Right lobe of liver (tissue), 6 donors: Measurements from ENCODE around the gene TECPR1. TPM values are rescaled to one million over a fixed set of nuclear protein-coding genes. Genes with fewer than 3 reads are reported as not detected.

ENCODE experiments used
- ATAC-seq, 4 donors: fragments of 200-7000 bp; cut with Tn5 transposase; one replicate each; pipeline ENCODE4 v1.9.1; 2020; ENCODE audit warnings: mild to moderate bottlenecking in 4 of 4, moderate library complexity in 4 of 4
- DNase-seq, 3 donors: peaks; one replicate each; pipeline ENCODE4 v3.0.0-alpha.2; 2020
- H3K27ac ChIP-seq, 3 donors: fragments of 200-600 bp; one replicate each; pipeline ENCODE4 v1.8.0; 2022
- H3K27me3 ChIP-seq, 2 donors: fragments of 200-600 bp; one replicate each; pipeline ENCODE4 v1.8.0; 2022
- H3K36me3 ChIP-seq, 4 donors: fragments of 200-600 bp; sonication (generic) in 1 of 4; one replicate each; pipeline versions ENCODE4 v1.5.1 to v1.8.0; 2017 to 2022; ENCODE audit warnings: control low read depth in 1 of 4
- H3K4me1 ChIP-seq, 4 donors: fragments of 200-600 bp; sonication (generic) in 1 of 4; one replicate each; pipeline versions ENCODE4 v1.5.1 to v1.8.0; 2017 to 2022; ENCODE audit warnings: control low read depth in 1 of 4
- H3K4me3 ChIP-seq, 3 donors: fragments of 200-600 bp; one replicate each; pipeline ENCODE4 v1.8.0; 2022
- H3K9me3 ChIP-seq, 4 donors: fragments of 200-600 bp; sonication (generic) in 1 of 4; one replicate each; pipeline versions ENCODE4 v1.5.1 to v1.8.0; 2017 to 2022; ENCODE audit warnings: control low read depth in 1 of 4
- POLR2A ChIP-seq: fragments of 450-650 bp; IDR thresholded peaks from one replicate; pipeline ENCODE4 v1.6.1; 2017; ENCODE audit warnings: antibody characterized with exemption, mild to moderate bottlenecking
- WGBS: methylation state at CpG from one replicate; pipeline ENCODE4 v1.1.6; 2018; ENCODE audit warnings: low coverage, low lambda C conversion rate; ENCODE audit not compliant: insufficient coverage; ENCODE audit errors: missing lambda C conversion rate; 5-methylcytosine and 5-hydroxymethylcytosine counted together
- intact Hi-C, 2 donors: fragments of 100-400 bp; cut with DNase I; formaldehyde crosslinking; loops; one replicate each; pipeline versions ENCODE4 v1.11.2 to v1.14.1; 2022
- total RNA-seq, 6 experiments: library from RNA; depleted of rRNA in 2 of 6; stranded (reverse); fragments of >200 nt in 2 of 6; fragmentation: NEBNext Ultra II Directional in 3 of 6; extraction: Animal tissue kit (Norgen Biotek cat#: 25700) in 3 of 6; gene quantifications; one replicate each; pipeline versions ENCODE4 v1.1.0 to v1.2.4, GENCODE V29; 2016 to 2023
- TF ChIP-seq, protein P1 (sequence below), 4 donors: fragments of 200-600 bp in 3 of 4; fragments of 450-650 bp in 1 of 4; IDR thresholded peaks; one replicate each; pipeline versions ENCODE4 v1.5.1 to v1.8.0; 2016 to 2022; ENCODE audit warnings: antibody characterized with exemption in 4 of 4, mild to moderate bottlenecking in 2 of 4
- donor health status: DM: no; HTN: yes; CAD: no.
- donor health status: DM: no; HTN: no; CAD: no.
- donor health status: DM: no; HTN: no; CAD: no.
- donor health status: DM: no; HTN: yes; CAD: no.
- donor health status: DM: no; HTN: yes; CAD: no.

The TECPR1 gene
- total RNA-seq, 6 experiments from 2014 or later, result 9.4 to 14.9 (median 12.4) TPM

DNA sequence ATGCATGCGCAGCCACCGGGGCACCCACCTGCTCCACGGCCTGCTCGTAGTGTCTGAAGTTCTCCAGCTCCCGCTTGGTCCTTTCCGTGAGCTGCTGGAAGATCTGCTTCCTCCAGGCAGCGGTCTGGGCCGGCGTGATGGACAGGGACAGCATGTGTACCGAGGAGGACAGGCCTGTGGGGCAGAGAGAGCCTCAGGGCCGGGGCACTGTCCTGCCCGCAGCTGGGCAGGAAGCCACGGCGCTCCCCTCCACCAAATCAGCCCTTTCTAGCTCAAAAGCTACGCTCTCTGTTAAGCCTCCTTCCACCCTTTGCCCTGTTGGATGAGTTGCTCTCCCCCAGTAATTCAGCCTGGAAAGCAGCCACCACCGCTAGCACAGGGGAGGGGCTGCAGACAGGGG lies 19.2 kb downstream of the TECPR1 start:
- no peaks in the 10 kb centered on the region for H3K9me3 ChIP-seq
- no peaks in the 10 kb centered on the region for H3K27me3 ChIP-seq
- intact Hi-C loops, result no loop called here
- no peak overlapping the region for H3K4me3 ChIP-seq
- WGBS, result 90% methylated on average over 14 of the region's 16 CpGs
- TF ChIP-seq, protein P1, sequence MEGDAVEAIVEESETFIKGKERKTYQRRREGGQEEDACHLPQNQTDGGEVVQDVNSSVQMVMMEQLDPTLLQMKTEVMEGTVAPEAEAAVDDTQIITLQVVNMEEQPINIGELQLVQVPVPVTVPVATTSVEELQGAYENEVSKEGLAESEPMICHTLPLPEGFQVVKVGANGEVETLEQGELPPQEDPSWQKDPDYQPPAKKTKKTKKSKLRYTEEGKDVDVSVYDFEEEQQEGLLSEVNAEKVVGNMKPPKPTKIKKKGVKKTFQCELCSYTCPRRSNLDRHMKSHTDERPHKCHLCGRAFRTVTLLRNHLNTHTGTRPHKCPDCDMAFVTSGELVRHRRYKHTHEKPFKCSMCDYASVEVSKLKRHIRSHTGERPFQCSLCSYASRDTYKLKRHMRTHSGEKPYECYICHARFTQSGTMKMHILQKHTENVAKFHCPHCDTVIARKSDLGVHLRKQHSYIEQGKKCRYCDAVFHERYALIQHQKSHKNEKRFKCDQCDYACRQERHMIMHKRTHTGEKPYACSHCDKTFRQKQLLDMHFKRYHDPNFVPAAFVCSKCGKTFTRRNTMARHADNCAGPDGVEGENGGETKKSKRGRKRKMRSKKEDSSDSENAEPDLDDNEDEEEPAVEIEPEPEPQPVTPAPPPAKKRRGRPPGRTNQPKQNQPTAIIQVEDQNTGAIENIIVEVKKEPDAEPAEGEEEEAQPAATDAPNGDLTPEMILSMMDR (IDR thresholded peaks at IDR 0.05), result no peak
- no peak for TF ChIP-seq POLR2A
- no peaks in the 10 kb centered on the region for H3K4me1 ChIP-seq
- no peak overlapping the region for H3K27ac ChIP-seq
- ATAC-seq, result no peak
- DNase-seq, result no peak
- H3K36me3 ChIP-seq, result no peaks in the 10 kb centered on the region

DNA sequence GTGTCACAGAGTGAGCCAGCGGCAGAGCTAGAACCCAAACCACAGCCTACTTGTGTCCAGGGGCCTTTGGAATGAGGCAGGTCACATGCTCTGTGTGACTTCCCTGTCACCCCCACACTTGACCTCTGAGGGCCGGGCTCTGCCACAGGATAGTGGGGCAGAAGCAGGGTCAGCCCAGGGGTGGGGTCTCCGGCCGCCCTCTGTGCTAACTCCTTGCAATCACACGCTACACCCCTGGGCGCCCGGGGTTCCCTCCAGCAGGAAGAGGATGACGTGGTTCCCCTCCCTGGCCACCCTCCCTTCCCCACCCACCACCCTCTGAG lies 19.8 kb downstream of the TECPR1 start:
- Histone ChIP-seq H3K4me1 (no peaks in the 10 kb centered on the region), H3K9me3 (no peaks in the 10 kb centered on the region), H3K36me3 (peaks cover 0 to under 1% (median 0%) of the 10 kb centered on the region in 4 donors), H3K27me3 (no peaks in the 10 kb centered on the region), H3K27ac (no peak overlapping the region), H3K4me3 (no peak overlapping the region)
- intact Hi-C loops, result no loop called here
- no peak for TF ChIP-seq POLR2A
- TF ChIP-seq, protein P1 (IDR thresholded peaks at IDR 0.05), result no peak
- no peak for ATAC-seq
- WGBS, result no CpG with 5 or more reads among the region's 8 CpGs
- DNase-seq, result no peak

DNA sequence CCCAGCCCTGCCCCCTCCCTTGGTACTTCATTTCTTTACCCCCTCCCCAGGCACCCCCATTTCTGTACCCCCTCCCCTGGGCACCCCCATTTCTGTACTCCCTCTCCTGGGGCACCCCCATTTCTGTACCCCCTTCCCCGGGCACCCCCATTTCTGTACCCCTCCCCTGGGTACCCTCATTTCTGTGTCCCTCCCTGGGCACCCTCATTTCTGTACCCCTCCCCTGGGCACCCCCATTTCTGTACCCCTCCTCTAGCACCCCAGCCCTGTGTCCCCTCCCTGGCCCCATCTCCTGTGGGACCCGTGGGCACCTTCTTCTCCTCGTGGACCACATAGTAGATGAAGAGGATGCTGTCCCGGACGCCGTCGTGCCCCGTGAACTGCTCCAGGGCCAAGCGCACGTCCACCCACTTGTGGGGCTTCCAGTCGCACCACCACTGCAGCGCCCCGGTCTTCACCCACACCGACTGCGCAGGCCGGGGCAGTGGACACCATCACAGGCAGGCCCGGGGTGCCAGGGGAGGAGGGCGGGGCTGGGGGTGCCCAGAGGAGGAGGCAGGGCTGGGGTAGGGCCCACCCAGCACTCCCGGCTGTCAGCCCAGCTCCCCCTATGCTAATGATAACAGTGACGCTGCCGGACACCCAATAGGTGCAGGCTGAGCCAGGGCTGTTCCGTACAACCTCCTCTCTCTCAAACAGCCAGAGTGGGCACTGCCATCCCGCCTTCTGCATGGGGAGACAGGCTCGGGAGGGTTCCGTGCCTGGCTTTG lies 20.4 kb downstream of the TECPR1 start:
- TF ChIP-seq, protein P1 (IDR thresholded peaks at IDR 0.05), result no peak
- TF ChIP-seq POLR2A, result no peak
- no peak overlapping the region for H3K4me3 ChIP-seq
- H3K27me3 ChIP-seq, result no peaks in the 10 kb centered on the region
- no peaks in the 10 kb centered on the region for H3K9me3 ChIP-seq
- ATAC-seq (no peak), DNase-seq (no peak)
- 87% methylated on average over 7 of the region's 25 CpGs for WGBS
- H3K4me1 ChIP-seq, result no peaks in the 10 kb centered on the region
- H3K27ac ChIP-seq, result no peak overlapping the region
- intact Hi-C loops, result no loop called here
- peaks cover 0 to 5% (median 0%) of the 10 kb centered on the region in 4 donors for H3K36me3 ChIP-seq

DNA sequence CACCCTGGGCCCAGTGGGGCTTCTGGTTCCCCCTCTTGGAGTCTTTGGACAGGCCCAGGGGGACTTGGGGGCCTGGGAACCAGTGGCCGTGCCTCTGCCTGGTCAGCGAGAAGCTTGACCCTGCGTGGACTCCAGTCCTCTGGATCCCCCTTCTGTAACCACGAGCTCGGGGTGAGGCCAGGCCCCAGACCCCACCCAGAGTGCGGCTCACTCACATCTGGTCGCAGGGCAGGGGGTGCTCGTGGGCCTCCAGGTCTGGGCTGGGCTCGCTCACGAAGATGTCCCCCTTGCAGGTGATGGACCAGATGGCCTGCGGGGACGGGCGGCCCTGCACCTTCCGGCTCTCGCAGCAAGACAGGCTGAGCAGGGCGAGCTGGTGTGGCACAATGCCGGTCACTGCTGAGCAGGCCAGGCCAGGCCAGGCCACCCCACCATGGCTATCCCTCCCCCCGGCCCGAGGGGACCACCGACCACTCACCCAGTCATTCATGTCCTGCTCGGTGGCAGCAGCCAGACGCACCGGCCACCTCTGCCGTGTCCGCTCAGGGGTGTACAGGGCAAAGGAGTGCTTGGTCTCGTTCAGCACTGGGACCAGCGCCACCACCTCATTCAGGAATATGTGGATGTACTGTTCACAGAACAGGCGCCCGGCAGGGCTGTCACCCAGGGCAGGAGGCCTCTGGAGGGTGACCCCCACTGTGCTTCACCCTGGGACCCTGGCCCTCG lies 21.1 kb downstream of the TECPR1 start:
- intact Hi-C loops, result no loop called here
- DNase-seq (no peak), ATAC-seq (peak in 1 of 4 donors; percentile 4)
- no CpG with 5 or more reads among the region's 30 CpGs for WGBS
- Histone ChIP-seq H3K27ac (no peak overlapping the region), H3K4me1 (no peaks in the 10 kb centered on the region), H3K9me3 (no peaks in the 10 kb centered on the region), H3K4me3 (no peak overlapping the region), H3K27me3 (no peaks in the 10 kb centered on the region), H3K36me3 (peaks cover 0 to 5% (median 0%) of the 10 kb centered on the region in 4 donors)
- TF ChIP-seq, protein P1 (IDR thresholded peaks at IDR 0.05), result no peak
- TF ChIP-seq POLR2A, result no peak
